ENCODE results near the gene POLR3H.

Gene POLR3H

GRCh38 chr22:41541484-41541883 is 2.8 kb downstream of the POLR3H start:
- peak overlapping the region; percentile 90 for H3K4me2 ChIP-seq (ENCODE audit: low read depth, low read length, poor library complexity, severe bottlenecking)
- peak overlapping the region; percentile 34 for H3K9ac ChIP-seq (ENCODE audit: low read depth, low read length, poor library complexity, severe bottlenecking)
- H2AFZ ChIP-seq (ENCODE audit: low read length), result no peak overlapping the region
- H3F3A ChIP-seq (ENCODE audit: low read depth), result no peaks in the 10 kb centered on the region
- H3K27me3 ChIP-seq (ENCODE audit: insufficient read depth, low read length, poor library complexity, severe bottlenecking), result no peaks in the 10 kb centered on the region
- H3K36me3 ChIP-seq (ENCODE audit: insufficient read depth, low read length), result no peaks in the 10 kb centered on the region
- peaks cover 38% of the 10 kb centered on the region for H3K79me2 ChIP-seq (ENCODE audit: insufficient read depth, low read length)
- H3K9me2 ChIP-seq (replicated peaks; ENCODE audit: low read depth, low read length), result no peaks in the 10 kb centered on the region
- TF ChIP-seq CTCF (conservative IDR thresholded peaks at IDR 0.05; ENCODE audit: low read length), result no peak
- no peak for TF ChIP-seq EZH2phosphoT487 (IDR thresholded peaks at IDR 0.05; ENCODE audit: borderline replicate concordance)
- H3K9me3 ChIP-seq (ENCODE audit: insufficient read depth, low read depth, low read length), result no peaks in the 10 kb centered on the region
- peak overlapping the region; percentile 45 for H3K4me3 ChIP-seq (ENCODE audit: low read length, poor library complexity, severe bottlenecking)
- peaks cover 13% of the 10 kb centered on the region for H4K20me1 ChIP-seq (ENCODE audit: insufficient read depth, low read length, poor library complexity, severe bottlenecking)
- H3K4me1 ChIP-seq (ENCODE audit: insufficient read depth, low read length, poor library complexity, severe bottlenecking), result peaks cover 25% of the 10 kb centered on the region

- no peak for TF ChIP-seq EZH2phosphoT487 (IDR thresholded peaks at IDR 0.05; ENCODE audit: borderline replicate concordance)
- TF ChIP-seq CTCF (conservative IDR thresholded peaks at IDR 0.05; ENCODE audit: low read length), result no peak
- Histone ChIP-seq H3K9me2 (replicated peaks; ENCODE audit: low read depth, low read length) (no peaks in the 10 kb centered on the region), H4K20me1 (ENCODE audit: insufficient read depth, low read length, poor library complexity, severe bottlenecking) (peaks cover 13% of the 10 kb centered on the region), H3K9ac (ENCODE audit: low read depth, low read length, poor library complexity, severe bottlenecking) (peak overlapping the region; percentile 34), H3K79me2 (ENCODE audit: insufficient read depth, low read length) (peaks cover 38% of the 10 kb centered on the region), H3F3A (ENCODE audit: low read depth) (no peaks in the 10 kb centered on the region), H3K4me1 (ENCODE audit: insufficient read depth, low read length, poor library complexity, severe bottlenecking) (peaks cover 25% of the 10 kb centered on the region), H2AFZ (ENCODE audit: low read length) (no peak overlapping the region), H3K4me2 (ENCODE audit: low read depth, low read length, poor library complexity, severe bottlenecking) (peak overlapping the region; percentile 90), H3K36me3 (ENCODE audit: insufficient read depth, low read length) (no peaks in the 10 kb centered on the region), H3K27me3 (ENCODE audit: insufficient read depth, low read length, poor library complexity, severe bottlenecking) (no peaks in the 10 kb centered on the region), H3K9me3 (ENCODE audit: insufficient read depth, low read depth, low read length) (no peaks in the 10 kb centered on the region), H3K4me3 (ENCODE audit: low read length, poor library complexity, severe bottlenecking) (peak overlapping the region; percentile 26)
Measured at GRCh38 chr22:41540365-41540764, 3.9 kb downstream of the POLR3H start.

GRCh38 chr22:41540006-41540315 is 4.3 kb downstream of the POLR3H start:
- Histone ChIP-seq H3K79me2 (ENCODE audit: insufficient read depth, low read length) (peaks cover 38% of the 10 kb centered on the region), H3K36me3 (ENCODE audit: insufficient read depth, low read length) (no peaks in the 10 kb centered on the region), H4K20me1 (ENCODE audit: insufficient read depth, low read length, poor library complexity, severe bottlenecking) (peaks cover 13% of the 10 kb centered on the region)

More at GRCh38 chr22:41540006-41540315, 4.3 kb downstream of the POLR3H start:
- Histone ChIP-seq H3K4me2 (ENCODE audit: low read depth, low read length, poor library complexity, severe bottlenecking) (peak overlapping the region; percentile 90), H3K9me2 (replicated peaks; ENCODE audit: low read depth, low read length) (no peaks in the 10 kb centered on the region), H3K9ac (ENCODE audit: low read depth, low read length, poor library complexity, severe bottlenecking) (no peak overlapping the region), H3K9me3 (ENCODE audit: insufficient read depth, low read depth, low read length) (no peaks in the 10 kb centered on the region), H3K4me3 (ENCODE audit: low read length, poor library complexity, severe bottlenecking) (no peak overlapping the region), H2AFZ (ENCODE audit: low read length) (no peak overlapping the region), H3K27me3 (ENCODE audit: insufficient read depth, low read length, poor library complexity, severe bottlenecking) (no peaks in the 10 kb centered on the region), H3K4me1 (ENCODE audit: insufficient read depth, low read length, poor library complexity, severe bottlenecking) (peaks cover 24% of the 10 kb centered on the region), H3F3A (ENCODE audit: low read depth) (no peaks in the 10 kb centered on the region)
- TF ChIP-seq CTCF (conservative IDR thresholded peaks at IDR 0.05; ENCODE audit: low read length) (no peak), EZH2phosphoT487 (IDR thresholded peaks at IDR 0.05; ENCODE audit: borderline replicate concordance) (no peak)
